Urinary bladder (tissue), 4 donors: ENCODE data around the gene RPS21. TPM values are rescaled to one million over a fixed set of nuclear protein-coding genes. Genes with fewer than 3 reads are reported as not detected.
A peak's percentile ranks its signal among the peaks of the same experiment; 100 is the strongest.

Source experiments
- DNase-seq: peaks from one replicate; pipeline ENCODE4 v3.0.0-alpha.2; 2015; ENCODE audit errors: extremely low spot score
- H3K27ac ChIP-seq: one replicate; pipeline ENCODE4 v1.5.1; 2013; ENCODE audit warnings: low read depth, mild to moderate bottlenecking, moderate library complexity
- H3K36me3 ChIP-seq: one replicate; pipeline ENCODE4 v1.6.1; 2013; ENCODE audit warnings: mild to moderate bottlenecking, moderate library complexity; ENCODE audit not compliant: insufficient read depth
- H3K4me1 ChIP-seq: one replicate; pipeline ENCODE4 v1.6.1; 2013; ENCODE audit warnings: mild to moderate bottlenecking, moderate library complexity; ENCODE audit not compliant: insufficient read depth
- H3K4me3 ChIP-seq: one replicate; pipeline ENCODE4 v1.5.1; 2013; ENCODE audit warnings: low read depth, low read length
- WGBS: extraction: QIAGEN DNeasy Blood & Tissue Kit; methylation state at CpG from one replicate; pipeline ENCODE4 v1.1.7; 2013; 5-methylcytosine and 5-hydroxymethylcytosine counted together
- polyA plus RNA-seq: library from polyadenylated mRNA; stranded (reverse); fragments of 200-250 nt; gene quantifications from one replicate; pipeline ENCODE4 v1.2.3, GENCODE V29; 2013
- total RNA-seq: library from RNA; depleted of rRNA; stranded (reverse); fragments of >200 nt; gene quantifications from one replicate; pipeline ENCODE4 v1.2.3, GENCODE V29; 2014
- donor health status: healthy with polysubstance abuse.
- donor health status: healthy.

The RPS21 gene
- total and polyA plus RNA-seq, 2 donors, result 396 to 4,730 TPM

GRCh38 chr20:62365814-62366369 lies 21.0 kb upstream of the RPS21 start:
- H3K4me1 ChIP-seq, result peaks cover 2% of the 10 kb centered on the region
- no peak for DNase-seq
- 18% methylated on average over 10 of the region's 10 CpGs for WGBS

GRCh38 chr20:62366370-62367135 lies 20.4 kb upstream of the RPS21 start:
- peaks cover 2% of the 10 kb centered on the region for H3K4me1 ChIP-seq
- peak overlapping the region; percentile 80 for H3K4me3 ChIP-seq
- 2% methylated on average over 72 of the region's 72 CpGs for WGBS
- peak overlapping the region; percentile 91 for H3K27ac ChIP-seq
- DNase-seq, result no peak
- no peaks in the 10 kb centered on the region for H3K36me3 ChIP-seq

More at GRCh38 chr20:62365814-62366369, 21.0 kb upstream of the RPS21 start:
- peak overlapping the region; percentile 91 for H3K27ac ChIP-seq
- H3K4me3 ChIP-seq, result peak overlapping the region; percentile 80
- no peaks in the 10 kb centered on the region for H3K36me3 ChIP-seq

- Histone ChIP-seq H3K36me3 (no peaks in the 10 kb centered on the region), H3K27ac (peak within 1 kb of the TSS; percentile 91), H3K4me3 (peak within 1 kb of the TSS; percentile 80), H3K4me1 (peaks cover 2% of the 10 kb centered on the region)
- DNase-seq, result no peak
- WGBS, result under 1% methylated on average over 70 of the region's 70 CpGs
Measured at GRCh38 chr20:62367136-62367632, 19.7 kb upstream of the RPS21 start, which contains the start of gene LAMA5. Gene LAMA5 (minus strand): TSS chr20:62367312. CDS start chr20:62367245, 67 bp downstream.

GRCh38 chr20:62367633-62368391 lies 19.1 kb upstream of the RPS21 start:
- peaks cover 2% of the 10 kb centered on the region for H3K4me1 ChIP-seq
- H3K4me3 ChIP-seq, result peak overlapping the region; percentile 80
- WGBS, result 4% methylated on average over 37 of the region's 37 CpGs
- no peak overlapping the region for H3K27ac ChIP-seq
- H3K36me3 ChIP-seq, result no peaks in the 10 kb centered on the region
- no peak for DNase-seq

- 7% methylated on average over 15 of the region's 15 CpGs for WGBS
Measured at GRCh38 chr20:62368392-62368975, 18.4 kb upstream of the RPS21 start.

GRCh38 chr20:62368976-62369814 lies 17.7 kb upstream of the RPS21 start:
- Histone ChIP-seq H3K36me3 (no peaks in the 10 kb centered on the region), H3K4me1 (no peaks in the 10 kb centered on the region), H3K27ac (no peak overlapping the region), H3K4me3 (no peak overlapping the region)
- DNase-seq, result no peak
- 21% methylated on average over 28 of the region's 28 CpGs for WGBS

More at GRCh38 chr20:62368392-62368975, 18.4 kb upstream of the RPS21 start:
- Histone ChIP-seq H3K4me1 (peaks cover 2% of the 10 kb centered on the region), H3K27ac (no peak overlapping the region), H3K4me3 (no peak overlapping the region), H3K36me3 (no peaks in the 10 kb centered on the region)
- no peak for DNase-seq

- H3K36me3 ChIP-seq, result no peaks in the 10 kb centered on the region
- DNase-seq, result no peak
- no peak overlapping the region for H3K27ac ChIP-seq
- H3K4me1 ChIP-seq, result no peaks in the 10 kb centered on the region
- 61% methylated on average over 4 of the region's 4 CpGs for WGBS
- no peak overlapping the region for H3K4me3 ChIP-seq
Measured at GRCh38 chr20:62369815-62370114, 17.1 kb upstream of the RPS21 start.

GRCh38 chr20:62370115-62370806 lies 16.6 kb upstream of the RPS21 start:
- H3K27ac ChIP-seq, result no peak overlapping the region
- no peak for DNase-seq
- no peaks in the 10 kb centered on the region for H3K4me1 ChIP-seq
- 52% methylated on average over 19 of the region's 19 CpGs for WGBS
- H3K4me3 ChIP-seq, result no peak overlapping the region
- no peaks in the 10 kb centered on the region for H3K36me3 ChIP-seq

GRCh38 chr20:62370807-62371587 lies 15.9 kb upstream of the RPS21 start:
- Histone ChIP-seq H3K27ac (no peak overlapping the region), H3K4me1 (no peaks in the 10 kb centered on the region), H3K36me3 (no peaks in the 10 kb centered on the region), H3K4me3 (no peak overlapping the region)
- DNase-seq, result no peak
- 73% methylated on average over 18 of the region's 18 CpGs for WGBS

- H3K36me3 ChIP-seq, result no peaks in the 10 kb centered on the region
- H3K4me3 ChIP-seq, result no peak overlapping the region
- WGBS, result 94% methylated on average over 8 of the region's 8 CpGs
- H3K4me1 ChIP-seq, result no peaks in the 10 kb centered on the region
- DNase-seq, result no peak
- no peak overlapping the region for H3K27ac ChIP-seq
Measured at GRCh38 chr20:62371588-62372041, 15.3 kb upstream of the RPS21 start.

- Histone ChIP-seq H3K4me3 (no peak overlapping the region), H3K27ac (no peak overlapping the region), H3K4me1 (no peaks in the 10 kb centered on the region), H3K36me3 (no peaks in the 10 kb centered on the region)
- 79% methylated on average over 29 of the region's 29 CpGs for WGBS
- DNase-seq, result no peak
Measured at GRCh38 chr20:62372042-62372993, 14.6 kb upstream of the RPS21 start.
